RWPE1 (cell line): ENCODE measurements around the gene PAX5.
"Not testable (repeated sequence)": the region's sequence is repeated elsewhere in the genome, so short reads cannot be mapped to it uniquely, and the experiment has no call there.

ENCODE experiments used
- CTCF ChIA-PET: fragments of 350-600 bp; sonication (Branson Sonifier 250); formaldehyde crosslinking; extraction: SDS; loops from one replicate; lab custom pipeline; 2021; lab: Yijun Ruan, JAX
- POLR2A ChIA-PET: fragments of 400-600 bp; formaldehyde crosslinking; extraction: SDS; loops from one replicate; lab custom pipeline; 2020; ENCODE audit warnings: antibody characterized with exemption; ENCODE audit not compliant: low non-redundant PET; lab: Yijun Ruan, JAX
- DNase-seq: peaks from one replicate; pipeline ENCODE4 v3.0.0; 2012; ENCODE audit warnings: low spot score
- H3K27ac ChIP-seq: fragments of 450-650 bp; 2 replicates; pipeline ENCODE4 v1.5.1; 2017
- CTCF ChIP-seq: fragments of 450-650 bp; conservative IDR thresholded peaks from 2 replicates; pipeline ENCODE4 v1.5.1; 2017; ENCODE audit warnings: low read depth, mild to moderate bottlenecking

Gene PAX5

DNA sequence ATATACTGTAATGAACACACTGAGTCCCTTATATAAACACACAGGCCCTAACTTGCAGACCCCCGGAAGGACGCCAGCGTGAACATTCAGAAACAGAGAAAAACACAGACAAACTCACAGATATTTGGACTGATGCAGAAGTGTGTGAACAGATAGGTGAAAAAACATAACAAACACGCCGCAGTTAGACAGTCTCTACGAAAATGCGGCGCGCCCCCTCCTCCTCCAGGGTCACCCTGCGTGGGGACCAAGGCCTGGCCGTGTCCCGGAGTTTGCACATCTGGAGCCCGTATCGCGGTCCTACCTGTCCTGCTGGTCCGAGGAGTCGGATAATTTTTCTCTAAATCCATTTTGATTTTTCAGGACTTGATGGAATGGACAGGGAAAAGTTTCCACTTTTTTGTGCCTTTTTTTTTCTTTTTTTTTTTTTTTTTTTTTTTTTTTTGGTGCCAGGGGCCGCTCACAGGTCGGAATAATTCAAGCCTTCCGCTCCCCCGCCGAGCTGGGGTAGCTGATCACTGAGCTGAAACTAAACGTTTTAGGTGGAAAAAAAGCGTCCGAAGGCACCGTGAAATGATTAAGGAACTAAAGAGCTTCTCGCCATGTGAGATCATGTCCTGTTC lies at the start of gene PAX5:
PAX5 (minus strand) TSS at position 587 of the 623 bp plus-strand sequence; CDS start at position 350, 237 bp downstream.
- no peak within 1 kb of the TSS for H3K27ac ChIP-seq
- ChIA-PET POLR2A (no interaction called here), CTCF (interaction anchor here (0.6 kb wide), 1 partner anchor 35 kb away, joined by 3 read pairs; no protein-coding TSS in a partner anchor)
- DNase-seq, result no peak
- TF ChIP-seq CTCF, result no peak

DNA sequence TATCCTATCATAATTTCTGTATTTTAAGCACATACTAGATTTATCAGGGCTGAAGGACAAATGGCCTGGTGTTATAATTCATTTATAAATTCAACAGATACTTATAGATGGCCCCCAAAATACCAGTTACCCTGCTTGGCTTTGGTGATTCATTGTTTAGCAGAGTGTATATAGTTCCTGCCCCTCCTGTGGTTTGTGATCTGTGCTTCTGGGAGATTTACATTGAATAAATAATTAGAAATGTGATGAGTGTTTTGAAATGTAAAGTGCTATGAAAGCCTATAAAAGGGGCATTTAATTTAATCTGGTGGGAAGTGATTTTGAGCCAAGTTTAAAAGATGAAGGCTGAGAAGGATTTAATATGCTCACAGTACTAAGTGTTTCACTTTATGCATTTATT lies 49.6 kb upstream of the PAX5 start:
- no peak overlapping the region for H3K27ac ChIP-seq
- TF ChIP-seq CTCF, result no peak
- CTCF ChIA-PET, result no interaction called here
- no peak for DNase-seq
- POLR2A ChIA-PET, result no interaction called here

DNA sequence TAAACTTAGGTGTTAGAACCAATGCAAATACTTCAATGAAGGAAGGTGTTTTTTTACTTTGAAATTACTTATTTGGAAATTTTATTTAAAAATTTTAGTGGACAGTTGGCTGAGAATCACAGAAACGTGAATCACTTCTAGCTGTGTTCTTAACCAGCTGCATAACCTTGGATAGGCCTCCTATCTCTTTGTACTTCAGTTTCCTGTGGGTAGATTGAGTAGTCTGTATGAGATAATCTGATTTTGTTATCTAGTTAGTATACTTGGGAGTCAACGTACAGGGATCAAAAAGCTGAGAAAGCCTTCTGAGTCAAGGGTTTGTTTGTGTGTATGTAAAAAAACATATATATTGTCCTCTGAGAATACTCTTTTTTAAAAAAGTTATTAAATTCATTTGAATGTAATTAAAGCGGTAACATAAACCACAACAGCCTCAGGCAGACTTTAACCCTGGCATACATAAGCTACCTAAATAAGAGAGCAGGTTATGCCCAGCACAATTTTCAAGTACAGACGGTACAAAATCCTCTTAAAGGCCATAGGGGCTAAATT lies 48.2 kb upstream of the PAX5 start:
- TF ChIP-seq CTCF, result no peak
- no peak overlapping the region for H3K27ac ChIP-seq
- POLR2A ChIA-PET, result no interaction called here

DNA sequence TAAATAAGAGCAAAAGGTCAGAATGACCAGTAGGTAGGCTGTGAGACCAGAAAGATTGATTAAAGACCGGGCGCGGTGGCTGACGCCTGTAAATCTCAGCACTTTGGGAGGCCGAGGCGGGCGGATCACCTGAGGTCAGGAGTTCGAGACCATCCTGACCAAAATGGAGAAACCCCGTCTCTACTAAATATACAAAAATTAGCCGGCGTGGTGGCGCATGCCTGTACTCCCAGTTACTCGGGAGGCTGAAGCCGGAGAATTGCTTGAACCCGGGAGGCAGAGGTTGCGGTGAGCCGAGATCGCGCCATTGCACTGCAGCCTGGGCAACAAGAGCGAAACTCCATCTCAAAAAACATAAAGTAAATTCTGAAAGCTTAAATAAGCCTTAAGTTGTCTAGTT lies 47.4 kb upstream of the PAX5 start:
- DNase-seq, H3K27ac ChIP-seq, POLR2A ChIA-PET, CTCF ChIA-PET: not testable (repeated sequence)

More for the DNA sequence above, 48.2 kb upstream of the PAX5 start:
- CTCF ChIA-PET, result no interaction called here
- DNase-seq, result no peak

GRCh38 chr9:37080165-37080628 lies 46.1 kb upstream of the PAX5 start:
- peak overlapping the region; percentile 76 for H3K27ac ChIP-seq
- not testable (repeated sequence) for DNase-seq
- POLR2A ChIA-PET, result interaction anchor here (1.7 kb wide), 1 partner anchor 40 kb away, joined by 3 read pairs; the partner anchor contains the start of gene ZCCHC7
- CTCF ChIA-PET, result interaction anchor here (0.5 to 1.5 kb wide), 3 partner anchors 39 to 402 kb away, joined by 3 to 9 read pairs (median 6); no protein-coding TSS in a partner anchor

DNA sequence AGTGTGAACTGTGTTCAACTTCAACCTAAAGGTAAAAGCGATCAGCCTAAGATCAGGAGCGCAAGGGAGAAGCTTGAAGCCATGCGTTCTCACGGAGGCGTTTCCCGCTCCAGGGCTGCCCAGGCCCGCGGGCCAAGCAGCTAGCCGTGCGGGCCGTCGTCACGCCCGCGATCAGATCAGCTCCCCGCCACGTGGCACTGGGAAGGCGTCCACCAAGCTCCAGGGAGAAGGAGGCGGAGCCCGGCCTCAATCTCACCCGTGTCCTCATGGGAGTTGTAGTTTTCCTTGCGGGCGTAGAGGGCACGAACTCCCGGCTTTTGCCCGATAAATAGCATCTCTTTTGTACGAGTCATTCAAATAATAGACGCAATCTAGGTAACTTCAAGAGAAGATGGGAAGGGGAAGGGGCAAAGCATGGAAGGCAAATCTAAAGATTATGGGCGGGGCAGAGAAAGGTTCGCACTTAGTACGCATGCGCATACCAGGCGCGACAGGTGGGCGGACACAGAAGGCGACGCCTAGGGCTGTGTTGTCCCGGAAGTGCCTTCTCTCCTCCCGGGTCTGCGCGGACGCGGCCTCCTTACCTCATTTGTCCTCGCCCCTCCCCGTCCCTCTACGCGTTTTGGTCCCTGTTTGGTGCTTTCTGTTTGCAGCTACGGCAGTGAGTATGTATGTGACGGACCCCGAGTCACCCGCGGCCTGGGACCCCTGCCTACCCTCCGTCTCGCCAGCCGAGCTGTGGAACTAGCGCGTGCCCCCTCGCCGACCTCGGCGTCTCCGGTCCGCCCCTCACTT lies 45.5 kb upstream of the PAX5 start:
- ChIA-PET POLR2A (interaction anchor here (0.7 to 1.7 kb wide), 2 partner anchors 41 to 328 kb away, joined by 3 read pairs; partner anchors contain the start of gene ZCCHC7), CTCF (interaction anchor here (0.5 to 1.5 kb wide), 3 partner anchors 40 to 401 kb away, joined by 3 to 9 read pairs (median 6); no protein-coding TSS in a partner anchor)
- TF ChIP-seq CTCF, result no peak
- H3K27ac ChIP-seq, result peak overlapping the region; percentile 76
- peak; percentile 94 for DNase-seq

GRCh38 chr9:37074790-37075189 lies 40.7 kb upstream of the PAX5 start:
- H3K27ac ChIP-seq, DNase-seq, CTCF ChIA-PET, POLR2A ChIA-PET: not testable (repeated sequence)
